Stimulated activated CD8-positive, alpha-beta memory T cell treated with anti-CD3 and anti-CD28 coated beads, Interleukin-2, amount 100 ng/mL, for 48 hours (primary cell): Measurements from ENCODE around the gene LNX1.

Experiments used
- DNase-seq, 2 donors: peaks; one replicate each; pipeline ENCODE4 v3.0.0-alpha.2; 2020; ENCODE audit warnings: low read depth in 2 of 2

LNX1 gene

DNA sequence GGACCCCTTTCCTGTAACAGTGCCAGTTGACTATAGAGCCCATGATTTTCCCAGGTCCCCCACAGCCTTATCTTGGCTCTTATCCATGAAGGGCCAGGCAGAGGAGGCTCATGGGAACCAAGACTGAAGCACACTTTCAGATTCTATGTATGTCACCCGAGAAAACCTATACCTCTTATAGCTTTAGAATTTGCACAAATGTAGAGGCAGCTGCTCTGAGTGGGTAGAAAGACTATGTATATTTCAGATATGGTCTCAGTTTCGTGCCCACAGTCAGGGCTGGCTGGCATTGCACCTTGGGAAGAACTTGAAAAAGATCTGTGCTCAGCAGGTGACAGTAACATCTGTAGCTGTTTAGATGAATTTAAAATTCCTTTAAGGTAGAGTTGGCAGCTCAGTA is 8.3 kb upstream of the LNX1 start:
- no peak for DNase-seq

DNA sequence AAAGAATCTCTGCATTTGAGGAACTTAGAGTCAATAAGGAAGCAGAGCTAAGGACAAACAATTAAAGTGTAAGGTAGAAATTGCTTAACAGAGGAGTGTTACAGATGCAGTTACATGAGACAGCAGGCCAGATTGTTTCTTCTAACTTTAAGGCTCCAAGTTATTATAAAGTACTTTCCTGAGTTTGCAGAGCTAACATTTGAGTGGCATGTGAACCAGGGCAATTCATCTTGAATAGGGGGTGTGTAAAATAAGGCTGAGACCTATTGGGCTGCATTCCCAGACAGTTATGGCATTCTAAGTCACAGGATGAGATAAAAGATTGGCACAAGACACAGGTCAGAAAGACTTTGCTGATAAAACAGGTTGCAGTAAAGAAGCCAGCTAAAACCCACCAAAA is 7.6 kb upstream of the LNX1 start:
- no peak for DNase-seq

DNA sequence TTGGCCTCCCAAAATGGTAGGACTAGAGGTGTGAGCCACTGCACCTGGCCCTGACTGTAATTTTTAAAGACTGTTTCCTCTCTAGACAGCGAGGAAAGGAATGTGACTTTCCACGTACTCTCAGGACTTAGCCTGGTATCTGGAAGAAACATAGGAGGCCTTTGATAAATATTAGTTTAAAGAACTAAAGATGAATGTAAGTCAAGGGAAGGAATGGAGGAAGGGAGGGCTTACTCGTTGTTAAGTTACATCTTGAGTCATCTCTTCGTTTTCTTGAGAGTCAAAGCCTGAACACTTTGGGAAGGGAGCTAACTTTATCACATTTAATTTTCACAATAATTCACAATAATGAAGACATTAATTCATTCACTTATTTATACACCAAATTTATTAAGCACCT is 7.2 kb upstream of the LNX1 start:
- no peak for DNase-seq

DNA sequence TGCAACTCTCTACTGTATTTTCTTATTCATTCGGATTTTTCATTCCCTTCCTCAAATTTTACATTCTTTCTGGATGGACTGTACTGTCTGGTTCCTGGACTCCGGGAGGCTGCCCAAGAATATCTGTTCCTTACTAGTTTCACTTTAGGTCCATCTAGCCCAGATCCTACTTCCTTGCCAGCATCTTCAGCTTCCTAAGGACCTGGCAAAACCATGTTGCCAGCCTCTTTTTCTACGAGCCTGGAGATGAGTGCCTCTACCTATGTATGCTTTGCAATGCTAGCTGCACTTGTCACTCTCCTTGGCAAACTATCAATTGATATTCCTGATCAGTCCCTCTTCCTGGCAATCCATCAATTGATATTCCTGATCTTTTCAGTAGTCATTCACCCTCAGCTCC is 5.6 kb upstream of the LNX1 start:
- no peak for DNase-seq

DNA sequence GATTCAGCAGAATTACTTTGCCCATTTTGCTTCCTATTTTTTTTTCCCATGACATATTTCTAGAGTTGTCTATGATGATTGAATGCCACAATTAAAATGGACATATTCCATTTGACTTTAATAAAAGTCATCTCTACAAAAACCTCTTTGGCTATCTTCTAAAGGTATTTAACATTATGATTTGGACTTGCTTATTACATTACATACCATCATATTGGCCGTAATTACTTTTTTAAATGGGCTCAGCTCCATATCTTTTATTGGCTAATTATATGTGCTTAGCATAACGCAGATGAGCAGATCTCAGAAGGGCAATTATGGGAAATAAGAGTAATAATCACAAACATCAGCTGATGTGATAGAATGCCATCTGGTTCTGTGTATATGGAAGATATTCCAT is 4.5 kb upstream of the LNX1 start:
- DNase-seq = no peak

DNA sequence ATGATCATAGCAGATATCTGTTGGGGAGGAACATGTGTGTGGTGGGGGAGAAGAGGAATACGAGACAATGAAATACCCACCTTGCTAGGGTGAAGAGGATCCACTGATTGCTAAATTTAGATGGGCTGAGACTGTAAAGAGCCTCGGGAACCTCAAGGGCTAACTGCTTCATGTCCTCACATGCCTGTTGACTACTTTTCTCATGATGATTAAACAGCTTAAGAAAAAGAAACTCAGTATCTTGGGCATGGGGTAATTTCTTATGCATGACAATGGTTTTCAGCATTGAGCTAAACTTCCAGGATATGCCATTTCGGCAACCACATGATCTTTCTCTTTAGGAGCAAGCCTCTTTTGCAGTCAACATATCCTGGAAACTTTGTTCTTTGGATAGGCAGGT is 3.9 kb upstream of the LNX1 start:
- no peak for DNase-seq

DNA sequence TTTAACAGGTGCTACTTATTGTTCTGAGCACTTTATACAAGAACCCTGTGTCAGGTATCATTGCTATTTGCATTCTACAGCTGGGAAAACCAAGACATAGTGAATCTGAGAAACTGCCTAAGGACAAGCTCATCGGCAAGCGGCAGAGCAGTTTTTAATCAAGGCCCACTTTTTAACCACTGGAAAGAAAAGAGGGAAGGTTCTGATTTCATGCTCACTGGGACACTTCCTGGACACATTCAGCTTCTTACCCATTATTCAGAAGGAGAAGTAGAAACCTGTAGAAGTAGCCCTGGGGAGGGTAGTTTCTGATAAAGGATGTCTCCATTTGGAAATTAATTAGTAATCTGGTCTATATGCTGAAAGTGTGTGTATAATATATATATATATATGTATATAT is 2.5 kb upstream of the LNX1 start:
- no peak for DNase-seq

DNA sequence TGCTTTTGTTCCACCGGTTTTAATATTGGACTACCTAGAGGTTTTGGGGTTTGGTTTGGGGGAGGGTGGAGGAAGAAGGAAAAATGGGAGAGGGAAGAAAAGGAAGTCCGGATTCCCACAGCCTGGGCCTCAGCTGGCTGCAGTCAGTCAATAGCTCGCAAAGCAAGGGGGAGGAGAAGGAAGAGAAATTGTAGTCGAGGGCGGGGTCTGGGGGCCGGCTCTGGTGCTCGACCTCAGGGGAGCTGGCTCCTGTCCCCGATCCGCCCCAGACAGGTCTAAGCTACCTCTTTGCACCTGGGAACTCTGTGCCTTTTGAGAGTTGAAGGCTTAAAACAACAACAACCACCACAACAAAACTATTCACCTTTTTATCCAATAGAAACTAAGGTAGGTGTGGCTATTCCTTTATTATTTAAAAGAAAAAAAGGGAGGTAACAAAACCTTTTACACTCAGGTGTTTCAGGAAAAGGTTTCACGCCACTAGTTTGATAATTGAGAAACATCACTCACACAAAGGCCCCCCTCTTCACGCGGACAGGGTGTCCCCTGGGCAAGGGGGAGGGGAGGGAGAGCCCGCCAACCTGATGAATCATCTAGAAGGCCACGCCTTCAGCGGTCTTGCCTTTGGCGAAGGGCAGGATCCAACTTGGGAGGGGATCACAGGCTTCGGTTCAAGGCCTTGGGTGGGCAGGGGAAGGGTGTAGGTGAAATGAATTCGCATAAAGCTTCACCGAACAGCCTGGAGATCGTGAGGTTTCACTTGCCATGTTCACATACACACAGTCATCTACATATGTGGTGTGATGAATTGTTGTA is 1.6 kb upstream of the LNX1 start:
- DNase-seq = peak in 1 of 2 donors; percentile 1

DNA sequence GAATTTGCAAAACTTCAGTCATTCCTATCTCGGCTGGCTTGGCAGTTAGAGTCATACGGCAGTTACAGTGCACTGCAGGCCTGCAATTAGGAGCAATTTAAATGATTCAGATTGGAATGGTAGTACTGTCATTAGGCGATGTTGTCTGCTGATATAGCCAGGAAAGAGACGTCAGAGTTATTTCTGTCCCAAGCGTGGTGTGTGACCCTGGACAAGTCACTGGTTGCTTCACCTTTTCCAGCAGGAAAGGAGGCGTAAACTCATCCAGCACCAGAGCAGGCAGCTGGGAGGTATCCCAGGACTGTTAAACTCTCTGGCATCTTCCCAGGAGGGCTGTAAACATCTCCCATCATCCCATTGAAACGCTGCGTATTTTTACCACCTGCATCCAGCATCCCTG is 836 bp upstream of the LNX1 start:
- no peak for DNase-seq

DNA sequence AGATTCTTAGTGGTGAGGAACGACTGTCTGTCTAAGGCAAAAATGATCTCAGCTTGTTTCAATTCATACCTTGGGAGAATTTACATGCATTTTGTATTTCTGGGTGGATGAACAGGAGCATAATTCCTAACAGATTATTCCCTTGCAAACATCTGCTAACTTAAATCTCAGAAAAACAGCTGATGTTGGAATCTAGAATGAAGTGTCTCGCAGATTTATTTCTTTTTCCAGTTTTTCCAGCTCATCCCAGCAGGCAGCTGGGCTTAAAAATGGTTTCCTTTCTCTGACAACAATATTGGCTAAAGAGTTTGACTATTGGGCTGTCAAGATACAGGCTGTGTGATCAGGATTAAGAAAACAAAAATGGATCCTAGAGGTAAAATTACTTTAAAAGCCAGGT is 1.1 kb downstream of the LNX1 start:
- DNase-seq = no peak

DNA sequence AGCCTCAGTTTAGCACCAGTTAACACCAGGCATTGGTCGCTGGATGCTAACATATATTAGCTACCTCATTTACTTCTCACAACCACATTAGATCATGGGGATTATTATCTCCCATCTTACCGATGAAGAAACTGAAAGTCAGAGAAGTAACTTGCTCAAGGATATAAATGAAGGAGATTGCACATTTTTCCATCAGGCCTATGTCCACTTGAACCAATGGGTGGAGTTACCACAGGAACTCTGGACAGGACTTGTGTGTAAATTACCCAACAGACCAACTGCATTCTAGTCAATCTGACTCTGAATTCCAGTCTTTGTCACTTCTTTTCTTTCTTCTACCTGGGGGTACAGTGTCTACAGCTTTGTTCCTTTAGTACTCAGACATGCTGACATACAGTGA is 1.8 kb downstream of the LNX1 start:
- no peak for DNase-seq

DNA sequence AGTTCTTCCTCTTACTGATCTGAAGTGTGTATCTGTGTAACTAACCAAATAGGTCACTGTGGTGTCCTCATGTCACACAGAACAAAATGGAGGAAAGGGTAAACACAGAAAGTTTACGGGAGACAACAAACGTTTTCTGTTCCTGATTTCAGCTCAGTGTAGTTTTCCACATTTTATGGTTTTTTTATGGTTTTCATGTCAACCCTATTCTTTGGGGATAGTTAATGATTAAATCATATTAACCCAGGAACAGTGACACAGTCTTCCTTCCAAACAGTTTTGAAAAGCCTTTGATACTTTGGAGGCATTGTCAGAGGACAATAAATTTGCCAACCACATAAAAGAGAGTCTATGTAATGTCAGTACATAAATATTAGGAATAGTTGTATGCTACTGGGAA is 4.2 kb downstream of the LNX1 start:
- DNase-seq = no peak

DNA sequence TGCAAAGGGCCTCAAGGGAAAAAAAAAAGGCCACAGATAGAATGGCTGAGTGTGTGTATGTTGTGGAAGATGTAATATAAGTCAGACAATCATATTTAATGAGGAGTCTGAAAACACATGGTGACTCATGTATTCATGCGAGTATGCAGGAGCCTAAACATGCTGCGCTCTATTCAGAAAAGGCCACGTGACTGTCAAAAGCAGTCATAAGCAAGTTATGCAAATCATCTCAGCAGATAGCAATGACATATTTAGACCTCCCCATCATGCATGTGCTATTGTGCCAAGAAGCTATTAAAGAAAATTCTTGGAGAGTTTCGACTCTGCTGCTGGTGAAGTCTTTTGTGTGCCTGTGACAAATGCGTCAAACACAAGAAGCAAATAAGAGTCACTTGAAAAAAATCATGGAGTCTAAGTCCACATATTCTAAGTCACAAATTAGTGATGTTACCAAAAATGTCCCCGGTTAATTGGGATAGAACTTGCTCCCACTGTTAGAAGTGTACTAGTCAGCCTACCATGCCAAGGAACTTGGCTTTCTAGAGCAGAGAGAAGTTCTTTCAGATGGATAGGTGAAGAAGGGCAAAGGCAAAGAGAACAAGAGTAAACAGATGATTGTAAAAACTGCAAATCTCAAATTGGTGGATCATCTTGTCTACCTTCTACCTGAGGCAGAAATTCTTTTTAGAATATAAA is 5.0 kb downstream of the LNX1 start:
- no peak for DNase-seq

DNA sequence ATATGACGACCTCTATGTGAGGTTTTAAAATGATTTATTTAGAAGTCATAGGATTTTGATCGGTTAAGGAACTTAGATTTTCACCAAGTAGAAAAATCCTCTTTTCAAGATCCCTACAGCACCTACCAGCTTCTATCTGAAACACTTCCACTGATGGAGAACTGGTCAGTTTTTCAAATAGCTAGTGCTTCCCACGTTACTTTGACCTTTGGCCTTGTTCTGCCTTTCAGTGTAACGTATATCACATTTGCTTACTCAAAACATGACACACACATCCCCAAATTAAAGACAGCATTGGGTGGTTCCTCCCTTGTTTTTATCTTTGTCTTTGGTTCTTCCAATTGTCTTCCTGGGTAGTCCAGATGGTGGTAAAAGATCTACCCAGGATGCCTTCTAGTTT is 6.6 kb downstream of the LNX1 start:
- no peak for DNase-seq

DNA sequence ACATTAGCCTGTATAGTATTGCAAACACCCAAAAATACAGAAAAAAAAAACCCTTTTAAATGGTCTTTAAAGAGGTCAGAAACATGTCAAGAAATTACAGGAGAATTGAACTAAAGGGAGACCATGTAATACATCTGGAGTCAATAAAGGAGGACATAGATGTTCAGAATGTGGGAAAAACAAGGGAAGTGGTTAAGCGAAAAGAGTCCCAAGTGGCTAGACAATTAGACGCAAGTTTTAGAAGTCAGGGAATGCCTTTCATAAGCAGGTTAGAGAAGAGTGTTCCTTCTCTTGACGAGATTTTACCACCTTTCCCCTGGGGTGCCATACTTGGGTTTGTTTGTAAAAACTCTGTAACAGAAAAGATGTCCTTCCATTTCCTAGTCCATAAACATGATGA is 7.8 kb downstream of the LNX1 start:
- no peak for DNase-seq

DNA sequence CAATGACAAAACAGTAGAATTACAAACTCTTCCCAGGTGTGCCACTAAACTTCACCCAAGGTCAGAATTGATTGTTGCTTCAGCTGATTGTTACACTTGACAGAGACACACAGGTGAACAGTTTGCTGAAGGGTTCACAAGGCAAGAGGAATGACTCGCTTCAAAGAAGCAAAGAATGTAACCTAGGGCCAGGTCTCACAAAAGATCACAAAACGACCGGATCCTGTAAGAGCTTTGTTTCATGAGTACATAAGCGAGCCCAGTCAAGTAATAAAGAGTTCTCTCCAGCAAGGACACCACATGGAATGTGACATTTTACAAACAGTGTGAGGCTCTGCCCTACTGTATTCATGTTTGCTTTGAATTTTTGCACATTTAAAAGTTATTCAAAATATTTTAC is 9.1 kb downstream of the LNX1 start:
- no peak for DNase-seq

DNA sequence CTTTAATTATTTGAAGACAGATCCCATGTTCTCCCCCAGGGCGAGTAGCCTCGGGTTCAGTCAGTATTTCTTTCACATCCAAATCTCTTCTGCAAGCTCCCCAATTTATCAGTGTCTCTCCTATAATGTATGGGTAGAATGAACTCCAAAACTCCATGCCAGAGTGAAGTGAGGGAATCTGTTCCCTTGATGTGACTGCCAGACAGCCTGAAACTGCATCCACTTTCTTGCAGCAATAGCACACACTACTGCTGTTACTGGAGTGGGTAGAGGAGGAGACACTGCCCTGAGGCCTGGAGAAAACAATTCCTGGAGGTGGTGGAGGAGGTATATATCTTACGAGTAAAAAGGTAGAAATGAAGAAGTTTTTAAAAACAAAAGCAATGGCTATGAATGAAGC is 11.0 kb downstream of the LNX1 start:
- DNase-seq = no peak

DNA sequence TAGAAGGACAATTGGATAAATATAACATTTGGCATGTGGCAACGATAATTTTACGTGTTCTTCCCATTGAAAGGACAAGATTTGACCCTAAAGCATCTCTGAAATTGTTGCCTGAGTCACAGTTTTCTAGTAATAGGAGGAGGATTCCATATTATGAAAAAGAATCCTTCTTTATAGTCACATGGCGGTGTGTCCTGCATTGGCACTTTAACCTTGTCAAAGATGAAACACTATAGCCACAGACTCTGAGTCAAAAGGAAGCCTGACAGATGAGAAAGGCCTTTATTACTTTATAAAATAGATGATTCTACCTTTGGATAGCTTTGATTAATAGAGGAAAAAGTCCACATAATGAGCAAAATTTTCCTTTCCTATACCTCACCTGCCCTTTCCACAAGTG is 11.5 kb downstream of the LNX1 start:
- DNase-seq = no peak

DNA sequence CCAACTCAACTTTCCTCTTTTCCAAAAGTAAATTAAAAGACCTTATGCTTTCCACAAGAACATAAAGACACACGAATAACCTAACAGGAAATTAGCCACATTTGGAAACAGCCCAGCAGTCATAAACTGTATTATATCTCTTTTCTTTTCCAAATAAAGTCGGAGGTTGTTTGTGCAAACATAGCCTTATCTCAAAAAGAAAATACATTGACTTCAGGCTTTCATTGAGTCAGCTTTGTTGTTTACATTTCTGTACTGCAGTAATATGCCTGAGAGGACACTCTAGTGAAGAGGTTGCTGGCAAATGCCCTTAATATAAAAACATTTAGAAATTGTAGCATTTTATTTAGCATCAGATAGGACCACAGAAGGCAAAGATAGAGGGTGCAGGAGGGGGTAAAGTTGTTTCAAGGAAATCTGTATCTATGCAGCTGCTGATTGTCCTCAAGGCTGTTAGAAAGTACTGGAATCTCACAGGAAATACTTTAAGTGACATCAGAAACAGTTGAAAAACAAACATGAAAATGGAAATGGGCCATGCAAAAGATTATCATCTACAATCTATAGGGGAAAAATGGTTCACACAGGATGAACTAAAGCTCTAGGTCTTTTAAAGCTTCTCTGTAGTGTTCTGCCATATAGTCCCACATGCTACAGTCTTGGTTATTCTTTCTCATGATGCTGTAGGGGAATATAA is 14.5 kb downstream of the LNX1 start:
- DNase-seq = no peak

DNA sequence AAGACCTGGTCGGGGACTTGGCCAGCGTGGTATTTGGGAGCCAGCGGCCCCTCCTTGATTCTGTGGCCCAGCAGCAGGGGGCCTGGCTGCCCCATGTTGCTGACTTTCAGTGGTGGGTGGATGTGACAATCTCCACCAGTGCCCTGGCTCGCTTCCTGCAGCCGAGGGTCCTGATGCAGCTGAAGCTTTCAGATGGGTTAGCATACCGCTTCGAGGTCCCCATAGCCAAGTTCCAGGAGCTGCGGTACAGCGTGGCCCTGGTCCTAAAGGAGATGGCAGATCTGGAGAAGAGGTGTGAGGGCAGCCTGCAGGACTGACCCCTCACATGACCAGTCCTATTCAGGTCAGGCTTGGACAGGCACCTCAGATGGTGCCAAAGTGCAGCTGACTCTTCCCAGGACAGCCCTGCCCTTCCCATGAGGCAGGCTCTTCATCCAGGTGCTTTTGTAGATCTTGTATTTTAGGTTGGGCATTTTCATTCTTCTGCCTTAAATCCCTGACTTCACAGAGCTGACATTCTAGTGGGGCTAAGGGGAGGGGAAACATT is 15.1 kb downstream of the LNX1 start:
- no peak for DNase-seq

DNA sequence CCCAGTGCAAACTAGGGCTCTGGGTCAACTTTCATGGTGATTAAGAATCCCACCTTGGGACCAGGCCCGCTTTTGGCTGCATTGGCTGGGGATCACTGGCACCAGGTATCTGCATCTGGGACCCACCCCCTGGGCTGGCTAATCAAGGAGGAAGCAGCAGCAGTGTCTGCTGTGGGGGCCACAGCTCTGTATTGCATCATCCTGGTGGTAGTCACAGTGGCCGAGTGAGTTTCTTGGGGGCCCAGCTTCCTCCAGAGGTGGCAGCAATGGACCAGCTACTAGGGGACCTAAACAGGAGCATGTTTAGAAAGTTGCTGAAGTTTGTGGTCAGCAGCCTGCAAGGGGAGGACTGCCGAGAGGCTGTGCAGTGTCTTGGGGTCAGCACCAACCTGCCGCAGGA is 15.7 kb downstream of the LNX1 start:
- DNase-seq = no peak

DNA sequence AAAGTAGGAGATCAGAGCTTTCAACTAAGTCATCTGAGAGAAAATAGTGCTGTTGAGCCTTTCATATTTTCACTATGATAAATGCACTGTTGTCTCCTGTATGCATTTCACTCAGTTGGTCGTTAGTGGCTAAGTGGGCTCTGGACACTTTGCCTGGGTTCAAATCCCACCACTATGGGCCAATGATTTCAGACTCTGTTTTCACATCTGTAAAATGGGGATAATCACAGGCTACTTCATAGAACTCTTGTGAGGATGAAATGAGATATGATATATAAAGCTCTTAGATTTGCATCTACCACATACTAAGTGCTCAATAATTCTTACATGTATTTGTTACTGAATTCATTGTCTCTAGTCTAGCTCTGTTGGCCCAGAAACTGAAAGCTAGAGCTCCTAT is 16.8 kb downstream of the LNX1 start:
- DNase-seq = no peak

DNA sequence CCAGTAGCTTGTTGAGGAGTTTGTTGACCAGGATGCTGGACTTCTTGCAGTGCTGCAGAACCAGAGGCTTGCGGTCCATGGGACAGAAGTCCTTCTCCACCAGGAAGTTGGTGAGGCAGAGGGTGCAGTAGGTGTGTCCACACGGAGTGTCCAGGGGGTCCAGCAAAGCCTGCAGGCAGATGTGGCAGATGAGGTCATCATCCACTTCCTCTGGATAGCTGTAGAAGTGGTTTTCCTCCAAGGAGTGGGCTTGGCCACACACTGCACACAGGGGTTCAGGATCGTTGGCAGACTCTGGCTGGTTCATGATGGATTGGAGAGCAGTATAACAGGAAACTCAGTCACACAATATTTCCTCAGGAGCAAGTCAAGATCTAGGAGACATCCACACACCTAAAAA is 17.6 kb downstream of the LNX1 start:
- DNase-seq = no peak
